SU-DHL-6 (cell line): Measurements from ENCODE around the gene ZNF416.

Experiments
- EZH2phosphoT487 ChIP-seq: fragments of 200-600 bp; sonication (generic), shearing (Covaris generic); conservative IDR thresholded peaks from 2 replicates; pipeline ENCODE4 v1.6.1; 2018; ENCODE audit warnings: mild to moderate bottlenecking, antibody characterized with exemption, low read length, moderate library complexity, mixed read lengths
- TF ChIP-seq, protein P1 (sequence below): fragments of 200-600 bp; sonication (generic); IDR thresholded peaks from one replicate; pipeline ENCODE4 v1.5.1; 2017; ENCODE audit warnings: antibody characterized with exemption, mild to moderate bottlenecking, low read length, moderate library complexity; ENCODE audit not compliant: insufficient read depth, poor library complexity, severe bottlenecking

DNA sequence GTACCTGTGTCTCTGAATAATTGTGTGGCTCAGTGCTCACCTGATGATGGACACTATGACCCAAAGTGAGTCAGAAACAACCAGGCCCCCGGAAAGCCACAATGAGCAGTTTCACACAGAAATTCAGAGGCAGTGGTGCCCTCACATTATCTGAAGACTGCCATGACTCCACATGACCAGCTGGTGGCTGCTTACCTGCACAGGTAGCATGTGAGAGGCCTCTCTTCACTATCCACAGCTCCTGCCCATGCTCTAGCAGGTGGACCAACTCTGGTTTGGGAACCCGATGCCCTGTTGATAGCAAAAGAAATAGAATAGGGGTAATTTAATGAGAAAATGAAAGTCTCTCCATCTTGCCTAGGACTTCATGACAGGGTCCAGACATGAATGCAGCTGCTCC lies 26.3 kb downstream of the ZNF416 start:
- TF ChIP-seq, protein P1, sequence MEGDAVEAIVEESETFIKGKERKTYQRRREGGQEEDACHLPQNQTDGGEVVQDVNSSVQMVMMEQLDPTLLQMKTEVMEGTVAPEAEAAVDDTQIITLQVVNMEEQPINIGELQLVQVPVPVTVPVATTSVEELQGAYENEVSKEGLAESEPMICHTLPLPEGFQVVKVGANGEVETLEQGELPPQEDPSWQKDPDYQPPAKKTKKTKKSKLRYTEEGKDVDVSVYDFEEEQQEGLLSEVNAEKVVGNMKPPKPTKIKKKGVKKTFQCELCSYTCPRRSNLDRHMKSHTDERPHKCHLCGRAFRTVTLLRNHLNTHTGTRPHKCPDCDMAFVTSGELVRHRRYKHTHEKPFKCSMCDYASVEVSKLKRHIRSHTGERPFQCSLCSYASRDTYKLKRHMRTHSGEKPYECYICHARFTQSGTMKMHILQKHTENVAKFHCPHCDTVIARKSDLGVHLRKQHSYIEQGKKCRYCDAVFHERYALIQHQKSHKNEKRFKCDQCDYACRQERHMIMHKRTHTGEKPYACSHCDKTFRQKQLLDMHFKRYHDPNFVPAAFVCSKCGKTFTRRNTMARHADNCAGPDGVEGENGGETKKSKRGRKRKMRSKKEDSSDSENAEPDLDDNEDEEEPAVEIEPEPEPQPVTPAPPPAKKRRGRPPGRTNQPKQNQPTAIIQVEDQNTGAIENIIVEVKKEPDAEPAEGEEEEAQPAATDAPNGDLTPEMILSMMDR: no peak
- TF ChIP-seq EZH2phosphoT487: no peak
